Measurements from ENCODE around the gene CDK19. TPM values are rescaled to one million over a fixed set of nuclear protein-coding genes. Genes with fewer than 3 reads are reported as not detected.
"Not testable (repeated sequence)": the region's sequence is repeated elsewhere in the genome, so short reads cannot be mapped to it uniquely, and the experiment has no call there.

CDK19 gene
- total RNA-seq, 1 experiment from 2014 or later, result 7.0 TPM

GRCh38 chr6:110720066-110720465, 95.2 kb downstream of the CDK19 start:
- TF ChIP-seq, protein P1, sequence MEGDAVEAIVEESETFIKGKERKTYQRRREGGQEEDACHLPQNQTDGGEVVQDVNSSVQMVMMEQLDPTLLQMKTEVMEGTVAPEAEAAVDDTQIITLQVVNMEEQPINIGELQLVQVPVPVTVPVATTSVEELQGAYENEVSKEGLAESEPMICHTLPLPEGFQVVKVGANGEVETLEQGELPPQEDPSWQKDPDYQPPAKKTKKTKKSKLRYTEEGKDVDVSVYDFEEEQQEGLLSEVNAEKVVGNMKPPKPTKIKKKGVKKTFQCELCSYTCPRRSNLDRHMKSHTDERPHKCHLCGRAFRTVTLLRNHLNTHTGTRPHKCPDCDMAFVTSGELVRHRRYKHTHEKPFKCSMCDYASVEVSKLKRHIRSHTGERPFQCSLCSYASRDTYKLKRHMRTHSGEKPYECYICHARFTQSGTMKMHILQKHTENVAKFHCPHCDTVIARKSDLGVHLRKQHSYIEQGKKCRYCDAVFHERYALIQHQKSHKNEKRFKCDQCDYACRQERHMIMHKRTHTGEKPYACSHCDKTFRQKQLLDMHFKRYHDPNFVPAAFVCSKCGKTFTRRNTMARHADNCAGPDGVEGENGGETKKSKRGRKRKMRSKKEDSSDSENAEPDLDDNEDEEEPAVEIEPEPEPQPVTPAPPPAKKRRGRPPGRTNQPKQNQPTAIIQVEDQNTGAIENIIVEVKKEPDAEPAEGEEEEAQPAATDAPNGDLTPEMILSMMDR (conservative IDR thresholded peaks at IDR 0.05), result no peak
- no peaks in the 10 kb centered on the region for H3K9me3 Mint-ChIP-seq
- Histone ChIP-seq H2BK12ac (ENCODE audit: insufficient read length, low read depth, low read length) (no peak overlapping the region), H3K23ac (ENCODE audit: insufficient read length, low read depth, low read length) (no peak overlapping the region), H3K18ac (ENCODE audit: insufficient read length, low read depth, low read length) (no peak overlapping the region), H3K79me2 (ENCODE audit: insufficient read depth, low read length) (no peaks in the 10 kb centered on the region), H4K8ac (replicated peaks; ENCODE audit: insufficient read length, low read depth, low read length) (no peak overlapping the region), H2BK15ac (ENCODE audit: low read depth, low read length) (no peak overlapping the region), H4K5ac (ENCODE audit: insufficient read length, low read depth, low read length) (no peak overlapping the region), H3K27me3 (ENCODE audit: insufficient read depth, low read length) (no peaks in the 10 kb centered on the region), H2BK120ac (ENCODE audit: low read depth, low read length, poor library complexity, severe bottlenecking) (no peak overlapping the region), H2BK20ac (ENCODE audit: low read depth, low read length, poor library complexity, severe bottlenecking) (no peak overlapping the region), H3K9me3 (ENCODE audit: control insufficient read depth, low read depth, low read length) (no peaks in the 10 kb centered on the region), H3K23me2 (ENCODE audit: insufficient read length, low read depth, low read length, poor library complexity, severe bottlenecking) (no peaks in the 10 kb centered on the region), H3K9ac (ENCODE audit: extremely low read depth, insufficient read length, low read length) (no peak overlapping the region), H3K79me1 (ENCODE audit: insufficient read depth, low read depth, low read length, poor library complexity, severe bottlenecking) (no peaks in the 10 kb centered on the region), H2BK5ac (ENCODE audit: insufficient read length, low read length) (no peak overlapping the region), H3K4ac (ENCODE audit: low read depth, low read length) (no peak overlapping the region), H2AK5ac (ENCODE audit: insufficient read length, low read length) (no peak overlapping the region), H3T11ph (ENCODE audit: low read length) (no peak overlapping the region), H4K91ac (ENCODE audit: insufficient read length, low read depth, low read length) (no peak overlapping the region), H3K4me1 (ENCODE audit: insufficient read depth, low read length) (no peaks in the 10 kb centered on the region; the same call in 1 of the 2 replicates), H3K27ac (ENCODE audit: insufficient read length, low read depth, low read length) (no peak overlapping the region), H4K20me1 (ENCODE audit: control insufficient read depth, insufficient read depth, insufficient read length) (no peaks in the 10 kb centered on the region), H3K4me2 (ENCODE audit: insufficient read depth, insufficient read length, low read length) (no peak overlapping the region), H2AFZ (ENCODE audit: low read length) (no peak overlapping the region), H3K14ac (ENCODE audit: insufficient read depth, low read length) (no peak overlapping the region), H3K56ac (ENCODE audit: insufficient read length, low read depth, low read length) (no peak overlapping the region)
- whole genome bisulfite sequencing (ENCODE audit: extremely low coverage, insufficient read length, low lambda C conversion rate), result no CpG with 5 or more reads among the region's 3 CpGs
- H3K27ac Mint-ChIP-seq, result no peak overlapping the region
- no peak for DNase-seq
- H3K4me3 Mint-ChIP-seq, result no peak overlapping the region
- peaks cover 18 to 24% of the 10 kb centered on the region in 2 experiments for H3K4me1 Mint-ChIP-seq
- peaks cover 0 to 2% (median under 1%) of the 10 kb centered on the region in 3 experiments; a peak in 3 of 7 replicates for H3K36me3 Mint-ChIP-seq (ENCODE audit: insufficient read depth in 1 of 3, low read depth in 3 of 3)
- no peaks in the 10 kb centered on the region for H3K27me3 Mint-ChIP-seq (ENCODE audit: low read depth)

DNA sequence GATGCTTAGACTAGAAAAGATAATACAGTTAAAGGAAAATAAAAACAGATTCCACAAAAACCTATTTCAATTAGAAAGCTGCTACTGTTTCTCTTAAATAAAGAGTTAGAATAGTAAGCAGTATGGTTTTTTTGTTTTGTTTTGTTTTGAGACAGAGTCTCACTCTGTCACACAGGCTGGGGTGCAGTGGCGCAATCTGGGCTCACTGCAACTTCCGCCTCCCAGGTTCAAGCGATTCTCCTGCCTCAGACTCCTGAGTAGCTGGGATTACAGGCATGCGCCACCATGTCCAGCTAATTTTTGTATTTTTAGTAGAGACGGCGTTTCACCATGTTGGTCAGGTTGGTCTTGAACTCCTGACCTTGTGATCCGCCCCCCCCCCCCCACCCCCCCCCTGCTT, 95.7 kb downstream of the CDK19 start:
- not testable (repeated sequence) for H3K27ac Mint-ChIP-seq; H3K79me1 ChIP-seq (ENCODE audit: insufficient read depth, low read depth, low read length, poor library complexity, severe bottlenecking); H4K20me1 ChIP-seq (ENCODE audit: control insufficient read depth, insufficient read depth, insufficient read length); H4K5ac ChIP-seq (ENCODE audit: insufficient read length, low read depth, low read length); H3K23ac ChIP-seq (ENCODE audit: insufficient read length, low read depth, low read length); H3K4me2 ChIP-seq (ENCODE audit: insufficient read depth, insufficient read length, low read length); H3K36me3 Mint-ChIP-seq (ENCODE audit: insufficient read depth in 1 of 3, low read depth in 3 of 3); H3K18ac ChIP-seq (ENCODE audit: insufficient read length, low read depth, low read length); H3K9me3 ChIP-seq (ENCODE audit: control insufficient read depth, low read depth, low read length); H3K23me2 ChIP-seq (ENCODE audit: insufficient read length, low read depth, low read length, poor library complexity, severe bottlenecking); H3K56ac ChIP-seq (ENCODE audit: insufficient read length, low read depth, low read length); H2AK5ac ChIP-seq (ENCODE audit: insufficient read length, low read length); H2BK12ac ChIP-seq (ENCODE audit: insufficient read length, low read depth, low read length); H3K4me1 ChIP-seq (ENCODE audit: insufficient read depth, low read length); H2BK20ac ChIP-seq (ENCODE audit: low read depth, low read length, poor library complexity, severe bottlenecking); H2BK120ac ChIP-seq (ENCODE audit: low read depth, low read length, poor library complexity, severe bottlenecking); H3K27me3 Mint-ChIP-seq (ENCODE audit: low read depth); H3K14ac ChIP-seq (ENCODE audit: insufficient read depth, low read length); H3K79me2 ChIP-seq (ENCODE audit: insufficient read depth, low read length); H3K9me3 Mint-ChIP-seq; H3K4ac ChIP-seq (ENCODE audit: low read depth, low read length); H2AFZ ChIP-seq (ENCODE audit: low read length); H2BK5ac ChIP-seq (ENCODE audit: insufficient read length, low read length); H4K8ac ChIP-seq (replicated peaks; ENCODE audit: insufficient read length, low read depth, low read length); H2BK15ac ChIP-seq (ENCODE audit: low read depth, low read length); H3K4me3 Mint-ChIP-seq; H4K91ac ChIP-seq (ENCODE audit: insufficient read length, low read depth, low read length); H3K9ac ChIP-seq (ENCODE audit: extremely low read depth, insufficient read length, low read length); DNase-seq; H3K27ac ChIP-seq (ENCODE audit: insufficient read length, low read depth, low read length); H3T11ph ChIP-seq (ENCODE audit: low read length); H3K27me3 ChIP-seq (ENCODE audit: insufficient read depth, low read length)
- WGBS (ENCODE audit: extremely low coverage, insufficient read length, low lambda C conversion rate), result no CpG with 5 or more reads among the region's 7 CpGs
- H3K4me1 Mint-ChIP-seq, result peaks cover 18 to 24% of the 10 kb centered on the region in 2 experiments

Measured in H9 (cell line).